Spleen (tissue), 11 donors: ENCODE measurements around the gene FRAS1. TPM values are rescaled to one million over a fixed set of nuclear protein-coding genes. Genes with fewer than 3 reads are reported as not detected.

ENCODE experiments used
- DNase-seq: peaks from one replicate; pipeline ENCODE4 v3.0.0-alpha.2; 2020
- H3K27ac ChIP-seq, 8 donors: fragments of 200-600 bp; sonication (generic) in 7 of 8; 1 replicate in 4 of 8; 2 replicates in 4 of 8; pipeline versions ENCODE4 v1.5.0 to v1.8.0; 2016 to 2021; ENCODE audit warnings: inconsistent platforms in 4 of 8, mild to moderate bottlenecking in 4 of 8, moderate library complexity in 1 of 8
- H3K27me3 ChIP-seq, 7 donors: fragments of 200-600 bp; sonication (generic) in 6 of 7; replicated peaks in 1 of 7; 1 replicate in 4 of 7; 2 replicates in 3 of 7; pipeline versions ENCODE4 v1.5.0 to v1.8.0; 2016 to 2021; ENCODE audit warnings: inconsistent platforms in 3 of 7, mild to moderate bottlenecking in 1 of 7
- H3K36me3 ChIP-seq, 6 donors: fragments of 200-600 bp; sonication (generic) in 5 of 6; 1 replicate in 4 of 6; 2 replicates in 2 of 6; pipeline versions ENCODE4 v1.5.0 to v1.8.0; 2016 to 2021; ENCODE audit warnings: inconsistent platforms in 2 of 6
- H3K4me1 ChIP-seq, 6 donors: fragments of 200-600 bp; sonication (generic) in 5 of 6; 1 replicate in 3 of 6; 2 replicates in 3 of 6; pipeline versions ENCODE4 v1.5.0 to v1.8.0; 2016 to 2021; ENCODE audit warnings: inconsistent platforms in 3 of 6
- H3K4me3 ChIP-seq, 8 donors: fragments of 200-600 bp; sonication (generic) in 7 of 8; 1 replicate in 4 of 8; 2 replicates in 4 of 8; pipeline versions ENCODE4 v1.5.0 to v1.8.0; 2016 to 2021; ENCODE audit warnings: inconsistent platforms in 4 of 8, mild to moderate bottlenecking in 4 of 8, moderate library complexity in 2 of 8
- H3K9me3 ChIP-seq, 8 donors: fragments of 200-600 bp; sonication (generic) in 7 of 8; 1 replicate in 4 of 8; 2 replicates in 4 of 8; pipeline versions ENCODE4 v1.5.0 to v1.8.0; 2016 to 2021; ENCODE audit warnings: inconsistent platforms in 4 of 8
- POLR2A ChIP-seq, 3 donors: fragments of 450-650 bp; IDR thresholded peaks; one replicate each; pipeline ENCODE4 v1.5.1; 2017; ENCODE audit warnings: antibody characterized with exemption in 3 of 3, mild to moderate bottlenecking in 1 of 3
- POLR2AphosphoS5 ChIP-seq, 3 donors: sonication (generic); formaldehyde crosslinking; IDR thresholded peaks; one replicate each; pipeline ENCODE4 v1.5.1; 2017; ENCODE audit warnings: antibody characterized with exemption in 3 of 3
- WGBS, 5 donors: extraction: QIAGEN DNeasy Blood & Tissue Kit in 3 of 5; methylation state at CpG; one replicate each; pipeline versions ENCODE4 v1.1.5 to v1.1.7; 2013 to 2018; 5-methylcytosine and 5-hydroxymethylcytosine counted together
- intact Hi-C: fragments of 100-400 bp; cut with DNase I; formaldehyde crosslinking; loops from one replicate; pipeline ENCODE4 v1.15.0; 2023; ENCODE audit warnings: low total_unique reads
- polyA plus RNA-seq, 3 donors: library from polyadenylated mRNA; stranded (reverse); fragments of 200-250 nt; gene quantifications; one replicate each; pipeline ENCODE4 v1.2.1, GENCODE V29; 2013
- total RNA-seq, 7 donors: library from RNA; depleted of rRNA in 3 of 7; stranded (reverse); fragments of >200 nt in 3 of 7; fragmentation: NEBNext Ultra II Directional in 4 of 7; extraction: Animal tissue kit (Norgen Biotek cat#: 25700) in 4 of 7; gene quantifications; one replicate each; pipeline versions ENCODE4 v1.1.0 to v1.2.1, GENCODE V29; 2016 to 2021
- TF ChIP-seq, protein P1 (sequence below), 11 experiments: fragments of 200-600 bp in 7 of 11; fragments of 450-650 bp in 4 of 11; sonication (generic) in 4 of 11; IDR thresholded peaks in 8 of 11; conservative IDR thresholded peaks in 3 of 11; 1 replicate in 7 of 11; 2 replicates in 4 of 11; pipeline versions ENCODE4 v1.4.0 to v1.8.0; 2016 to 2021; ENCODE audit warnings: antibody characterized with exemption in 11 of 11, inconsistent platforms in 4 of 11, mild to moderate bottlenecking in 1 of 11
- donor health status: healthy with polysubstance abuse.
- donor health status: DM: no; HTN: no; CAD: no; lungs with moderate emphysema.
- donor health status: DM: no; HTN: no; CAD: no.
- donor health status: Bipolar disorder and iron deficiency.
- donor health status: healthy.
- donor health status: DM: no; HTN: no; CAD: no.
- donor health status: DM: yes; HTN: yes; CAD: no.

Gene FRAS1
- total and polyA plus RNA-seq, 10 donors = 0.10 to 3.0 (median 1.3) TPM

DNA sequence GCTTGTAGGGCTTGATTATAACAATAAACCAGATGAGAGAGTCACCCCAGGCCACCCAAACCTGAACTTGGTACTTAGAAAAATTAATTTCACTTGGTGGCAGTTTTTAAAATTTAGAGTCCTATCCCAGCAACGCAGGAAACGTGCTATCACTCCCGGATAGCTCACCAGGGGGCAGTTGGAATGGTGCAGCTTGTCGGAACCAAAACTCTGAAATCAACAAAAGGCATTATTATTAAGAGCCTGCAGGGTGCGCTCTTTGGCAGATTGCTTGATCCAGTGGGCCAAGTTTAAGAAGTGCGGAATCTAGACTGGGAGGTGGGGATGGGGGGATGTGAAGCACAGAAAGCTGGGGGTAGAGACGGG is 2.4 kb downstream of the FRAS1 start:
- WGBS, 5 donors = 3 to 11% (median 7%) methylated on average over 7 of the region's 7 CpGs
- intact Hi-C loops = no loop called here
- H3K27ac ChIP-seq = no peak overlapping the region

DNA sequence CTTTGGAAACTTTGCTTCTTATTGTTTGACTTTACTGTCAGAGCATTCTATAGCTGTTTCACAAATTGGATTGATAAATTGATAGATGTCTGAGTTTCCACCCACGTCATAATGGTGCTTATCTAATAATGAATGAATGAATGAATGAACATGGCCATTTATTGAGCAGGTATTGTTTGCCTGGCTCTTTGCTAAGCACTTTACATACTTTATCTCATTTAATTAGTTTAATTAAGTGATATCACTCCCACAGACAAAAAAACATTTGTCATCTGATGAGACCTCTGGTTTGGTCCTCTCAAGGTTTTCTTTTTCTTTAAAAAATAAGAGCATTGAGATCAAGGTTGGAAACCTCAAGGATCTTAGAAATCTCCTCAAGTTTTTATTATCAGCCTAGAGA is 2.8 kb downstream of the FRAS1 start:
- DNase-seq = no peak
- H3K27ac ChIP-seq = no peak overlapping the region
- H3K36me3 ChIP-seq = no peaks in the 10 kb centered on the region
- H3K27me3 ChIP-seq = peaks cover 0 to 76% (median 26%) of the 10 kb centered on the region in 7 donors
- intact Hi-C loops = no loop called here
- H3K4me3 ChIP-seq = no peak overlapping the region
- TF ChIP-seq, protein P1, sequence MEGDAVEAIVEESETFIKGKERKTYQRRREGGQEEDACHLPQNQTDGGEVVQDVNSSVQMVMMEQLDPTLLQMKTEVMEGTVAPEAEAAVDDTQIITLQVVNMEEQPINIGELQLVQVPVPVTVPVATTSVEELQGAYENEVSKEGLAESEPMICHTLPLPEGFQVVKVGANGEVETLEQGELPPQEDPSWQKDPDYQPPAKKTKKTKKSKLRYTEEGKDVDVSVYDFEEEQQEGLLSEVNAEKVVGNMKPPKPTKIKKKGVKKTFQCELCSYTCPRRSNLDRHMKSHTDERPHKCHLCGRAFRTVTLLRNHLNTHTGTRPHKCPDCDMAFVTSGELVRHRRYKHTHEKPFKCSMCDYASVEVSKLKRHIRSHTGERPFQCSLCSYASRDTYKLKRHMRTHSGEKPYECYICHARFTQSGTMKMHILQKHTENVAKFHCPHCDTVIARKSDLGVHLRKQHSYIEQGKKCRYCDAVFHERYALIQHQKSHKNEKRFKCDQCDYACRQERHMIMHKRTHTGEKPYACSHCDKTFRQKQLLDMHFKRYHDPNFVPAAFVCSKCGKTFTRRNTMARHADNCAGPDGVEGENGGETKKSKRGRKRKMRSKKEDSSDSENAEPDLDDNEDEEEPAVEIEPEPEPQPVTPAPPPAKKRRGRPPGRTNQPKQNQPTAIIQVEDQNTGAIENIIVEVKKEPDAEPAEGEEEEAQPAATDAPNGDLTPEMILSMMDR (IDR thresholded peaks at IDR 0.05 in 8 of 11, conservative IDR thresholded peaks at IDR 0.05 in 3 of 11) = no peak
- TF ChIP-seq POLR2A (IDR thresholded peaks at IDR 0.05) (no peak), POLR2AphosphoS5 (IDR thresholded peaks at IDR 0.05) (no peak)
- peaks cover 12 to 42% (median 35%) of the 10 kb centered on the region in 6 donors for H3K4me1 ChIP-seq
- WGBS, 5 donors = 48 to 100% (median 67%) methylated on average over 1 of the region's 1 CpG
- no peaks in the 10 kb centered on the region for H3K9me3 ChIP-seq

More for the DNA sequence above, 2.4 kb downstream of the FRAS1 start:
- Histone ChIP-seq H3K9me3 (no peaks in the 10 kb centered on the region), H3K4me1 (peaks cover 12 to 42% (median 35%) of the 10 kb centered on the region in 6 donors), H3K36me3 (no peaks in the 10 kb centered on the region), H3K4me3 (peak overlapping the region; percentile 50 to 78 (median 60)), H3K27me3 (peaks cover 0 to 80% (median 26%) of the 10 kb centered on the region in 7 donors)
- DNase-seq = no peak
- TF ChIP-seq, protein P1 (IDR thresholded peaks at IDR 0.05 in 8 of 11, conservative IDR thresholded peaks at IDR 0.05 in 3 of 11) = peak in 8 of 11 experiments; percentile 21 to 51 (median 34)
- TF ChIP-seq POLR2A (IDR thresholded peaks at IDR 0.05) = no peak
- no peak for TF ChIP-seq POLR2AphosphoS5 (IDR thresholded peaks at IDR 0.05)

DNA sequence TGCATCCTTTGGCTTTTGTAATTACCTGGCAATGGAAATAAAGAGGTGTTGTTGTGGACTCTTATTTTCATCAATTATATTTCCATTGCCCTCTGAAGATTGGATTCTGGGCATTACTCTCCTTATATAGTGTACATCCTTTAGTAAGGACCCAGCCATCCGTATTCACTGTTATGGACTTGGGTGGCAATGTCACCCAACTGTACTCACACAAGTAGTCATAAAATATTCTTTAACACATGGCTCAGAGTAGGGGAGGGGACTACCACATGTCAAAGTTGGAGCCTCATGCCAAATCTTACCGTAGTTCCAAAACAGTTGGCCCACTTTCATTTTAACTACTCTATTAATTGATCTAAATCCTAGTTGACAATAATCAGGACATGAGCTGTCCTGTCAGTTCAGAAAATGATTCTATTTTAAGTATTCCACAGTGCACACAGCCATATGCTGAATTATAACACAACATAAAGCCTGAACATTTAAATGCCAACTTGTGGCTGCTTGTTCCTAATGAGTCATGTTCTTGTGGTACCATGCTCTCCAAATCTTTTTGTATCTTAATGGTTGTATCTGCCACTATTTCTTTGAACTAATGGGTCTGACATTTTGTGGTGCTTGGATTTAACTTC is 4.9 kb downstream of the FRAS1 start:
- intact Hi-C loops = no loop called here
- H3K27me3 ChIP-seq = peaks cover 0 to 60% (median 24%) of the 10 kb centered on the region in 7 donors
- no peak overlapping the region for H3K27ac ChIP-seq
- DNase-seq = no peak
- no peaks in the 10 kb centered on the region for H3K36me3 ChIP-seq
- peaks cover 8 to 28% (median 25%) of the 10 kb centered on the region in 6 donors for H3K4me1 ChIP-seq
- 71 to 86% (median 83%) methylated on average over 2 of the region's 2 CpGs for WGBS, 5 donors
- no peaks in the 10 kb centered on the region for H3K9me3 ChIP-seq
- H3K4me3 ChIP-seq = no peak overlapping the region
- TF ChIP-seq POLR2A (IDR thresholded peaks at IDR 0.05) = no peak
- TF ChIP-seq POLR2AphosphoS5 (IDR thresholded peaks at IDR 0.05) = no peak
- TF ChIP-seq, protein P1 (IDR thresholded peaks at IDR 0.05 in 8 of 11, conservative IDR thresholded peaks at IDR 0.05 in 3 of 11) = no peak

DNA sequence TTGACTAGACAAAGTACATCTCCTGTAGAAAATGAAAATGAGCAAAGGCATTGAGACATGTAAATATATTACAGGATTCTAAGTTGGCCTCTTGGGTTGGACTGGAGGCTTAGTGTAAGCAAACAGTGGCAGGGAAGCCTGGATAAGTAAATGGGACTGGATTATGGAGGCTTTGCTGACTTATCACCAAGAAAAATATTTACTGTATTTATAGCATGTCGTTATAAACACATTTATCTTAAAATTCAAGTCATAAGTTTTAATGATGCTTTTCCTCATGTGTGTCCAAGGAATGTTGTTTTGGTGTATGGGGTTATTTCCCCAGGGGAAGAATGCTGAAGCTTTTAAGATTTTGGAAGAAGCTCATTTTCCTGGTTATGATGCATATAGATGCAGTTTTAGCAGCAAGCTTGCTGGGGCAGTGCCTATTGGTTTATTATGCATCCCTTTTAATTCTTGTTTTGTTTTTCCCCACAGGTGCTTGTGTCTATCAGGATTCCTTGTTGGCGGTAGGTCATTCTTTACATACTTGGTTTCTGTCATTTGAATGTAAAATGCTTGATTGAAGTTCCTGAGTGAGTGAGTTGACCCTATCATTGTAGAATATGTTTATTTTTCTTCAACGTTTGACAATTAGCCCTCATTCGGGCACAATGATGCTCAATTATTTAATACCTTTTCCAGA is 8.5 kb downstream of the FRAS1 start:
- Histone ChIP-seq H3K4me1 (no peaks in the 10 kb centered on the region), H3K27me3 (peaks cover 0 to 35% (median 0%) of the 10 kb centered on the region in 7 donors), H3K36me3 (no peaks in the 10 kb centered on the region), H3K4me3 (no peak overlapping the region), H3K27ac (no peak overlapping the region), H3K9me3 (no peaks in the 10 kb centered on the region)
- 32 to 79% (median 64%) methylated on average over 4 of the region's 4 CpGs for WGBS, 5 donors
- no peak for DNase-seq
- intact Hi-C loops = no loop called here
- no peak for TF ChIP-seq POLR2A (IDR thresholded peaks at IDR 0.05)
- TF ChIP-seq, protein P1 (IDR thresholded peaks at IDR 0.05 in 8 of 11, conservative IDR thresholded peaks at IDR 0.05 in 3 of 11) = no peak
- TF ChIP-seq POLR2AphosphoS5 (IDR thresholded peaks at IDR 0.05) = no peak
